Activated naive CD4-positive, alpha-beta T cell treated with anti-CD3 and anti-CD28 coated beads, Interleukin-2, amount 10 ng/mL, durations not matched to agents 7 days and 5 days (primary cell): Measurements from ENCODE around the gene DNAJA3.

ENCODE experiments used
- CTCF ChIA-PET: fragments of 350-600 bp; sonication (Branson Sonifier 250); formaldehyde crosslinking; loops from one replicate; lab custom pipeline; 2021; ENCODE audit warnings: antibody characterized with exemption; lab: Charles Lee
- DNase-seq: peaks from one replicate; pipeline ENCODE4 v3.0.0-alpha.2; 2020
- H3K27ac Mint-ChIP-seq: one replicate; pipeline ENCODE4 v1.8.0; 2021; ENCODE audit warnings: mild to moderate bottlenecking, moderate library complexity, mixed read lengths
- H3K27me3 Mint-ChIP-seq: one replicate; pipeline ENCODE4 v1.8.0; 2021; ENCODE audit warnings: mild to moderate bottlenecking, mixed read lengths
- H3K36me3 Mint-ChIP-seq: one replicate; pipeline ENCODE4 v1.8.0; 2021; ENCODE audit warnings: mixed read lengths
- H3K4me1 Mint-ChIP-seq: one replicate; pipeline ENCODE4 v1.8.0; 2021; ENCODE audit warnings: mixed read lengths
- H3K4me3 Mint-ChIP-seq: one replicate; pipeline ENCODE4 v1.8.0; 2021; ENCODE audit warnings: mild to moderate bottlenecking, moderate library complexity, mixed read lengths
- H3K9me3 Mint-ChIP-seq: one replicate; pipeline ENCODE4 v1.8.0; 2021; ENCODE audit warnings: mixed read lengths

DNAJA3 gene

DNA sequence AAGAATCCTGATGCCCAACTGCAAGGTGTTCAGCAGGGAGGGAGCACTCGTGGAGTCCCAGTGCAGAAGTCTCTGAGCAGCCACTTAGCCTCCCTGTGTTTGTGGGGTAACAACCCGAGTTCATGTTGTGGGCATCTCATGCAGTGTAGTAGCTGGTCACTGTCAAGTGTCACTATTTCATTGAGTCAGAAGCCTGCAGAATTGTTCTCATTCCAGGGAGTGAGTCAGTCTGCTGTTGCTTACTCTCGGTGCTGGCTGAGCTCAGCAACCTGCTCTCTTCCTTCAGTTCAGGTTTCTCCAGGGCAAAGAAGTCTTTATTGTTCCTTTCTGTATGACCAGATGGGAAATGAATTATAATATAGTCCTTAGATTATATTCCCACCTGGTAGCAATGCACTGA, 74.6 kb downstream of the DNAJA3 start:
- H3K4me1 Mint-ChIP-seq: peaks cover 67% of the 10 kb centered on the region
- CTCF ChIA-PET: interaction anchor here (1.7 to 2.9 kb wide), 2 partner anchors 10 to 22 kb away, joined by 5 to 11 read pairs; no protein-coding TSS in a partner anchor
- peaks cover 42% of the 10 kb centered on the region for H3K36me3 Mint-ChIP-seq
- no peak overlapping the region for H3K4me3 Mint-ChIP-seq
- no peak overlapping the region for H3K27ac Mint-ChIP-seq
- no peak for DNase-seq
- no peaks in the 10 kb centered on the region for H3K27me3 Mint-ChIP-seq
- H3K9me3 Mint-ChIP-seq: no peaks in the 10 kb centered on the region

DNA sequence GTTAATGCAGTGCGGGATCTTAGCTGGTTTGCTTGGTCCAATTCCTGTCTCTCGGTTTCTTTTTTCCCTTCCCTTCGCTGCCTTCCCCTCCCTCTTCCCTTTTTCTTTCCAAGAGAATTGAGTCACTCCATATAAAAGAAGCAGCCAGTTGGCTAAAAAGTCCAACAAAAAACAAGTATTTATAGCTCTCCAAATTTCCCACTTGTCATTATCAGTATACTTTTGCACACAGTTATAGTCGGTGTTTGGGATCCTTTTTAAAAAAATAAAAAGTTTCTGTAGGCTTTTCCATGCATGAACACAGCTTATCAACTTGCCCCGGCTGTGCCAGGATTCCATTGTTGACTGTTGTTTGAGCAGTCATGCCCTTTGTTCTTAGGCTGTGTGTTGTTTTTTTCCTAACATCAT, 75.4 kb downstream of the DNAJA3 start:
- no peak for DNase-seq
- Mint-ChIP-seq H3K36me3 (peaks cover 41% of the 10 kb centered on the region), H3K27ac (no peak overlapping the region), H3K9me3 (no peaks in the 10 kb centered on the region), H3K4me1 (peaks cover 75% of the 10 kb centered on the region), H3K27me3 (no peaks in the 10 kb centered on the region), H3K4me3 (no peak overlapping the region)
- CTCF ChIA-PET: interaction anchor here (1.3 to 2.9 kb wide), 3 partner anchors 11 to 25 kb away, joined by 5 to 11 read pairs (median 5); partner anchors contain the start of gene HMOX2

DNA sequence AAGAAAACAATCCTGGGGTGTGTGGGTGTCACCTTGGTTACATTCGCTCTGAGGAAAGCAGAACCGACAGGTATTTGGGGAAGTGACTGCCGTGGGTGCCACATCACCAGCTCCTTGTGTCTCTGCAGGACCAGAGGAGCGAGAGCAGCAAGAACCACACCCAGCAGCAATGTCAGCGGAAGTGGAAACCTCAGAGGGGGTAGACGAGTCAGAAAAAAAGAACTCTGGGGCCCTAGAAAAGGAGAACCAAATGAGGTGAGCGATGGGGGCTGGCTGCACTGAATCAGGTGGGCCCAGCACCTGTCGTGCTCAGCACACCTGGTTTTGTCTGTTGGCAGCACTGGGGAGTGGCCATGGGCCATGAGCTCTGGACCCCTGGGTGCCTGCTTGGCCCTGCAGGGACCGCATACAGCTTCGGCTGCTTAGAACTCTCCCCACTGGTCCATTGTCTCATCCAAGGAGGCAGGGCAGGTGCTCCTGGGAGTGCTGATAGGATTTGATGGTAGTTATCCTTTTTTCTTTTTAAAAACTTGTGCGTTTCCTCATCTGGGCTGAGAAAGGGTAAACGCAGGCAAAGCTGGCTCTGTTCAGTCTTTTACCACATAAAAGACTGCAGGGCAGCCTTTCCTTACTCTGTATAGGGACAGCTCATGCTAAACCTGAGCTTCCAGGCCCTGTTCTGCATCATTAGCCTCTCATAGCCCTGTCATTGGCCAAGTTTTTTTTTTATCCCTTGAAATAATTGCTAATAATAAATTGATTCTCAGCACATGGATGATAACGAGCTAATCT, 79.9 kb downstream of the DNAJA3 start:
- peaks cover 64% of the 10 kb centered on the region for H3K4me1 Mint-ChIP-seq
- no peaks in the 10 kb centered on the region for H3K27me3 Mint-ChIP-seq
- CTCF ChIA-PET: interaction anchor here (0.6 to 6.4 kb wide), 24 partner anchors 9 to 804 kb away, joined by 3 to 83 read pairs (median 6); partner anchors contain the start of genes HMOX2 and MGRN1
- H3K27ac Mint-ChIP-seq: peak overlapping the region; percentile 95
- H3K36me3 Mint-ChIP-seq: peaks cover 47% of the 10 kb centered on the region
- peak; percentile 89 for DNase-seq
- H3K9me3 Mint-ChIP-seq: no peaks in the 10 kb centered on the region
- H3K4me3 Mint-ChIP-seq: peak overlapping the region; percentile 61
